Measurements from ENCODE around the gene ADA. TPM values are rescaled to one million over a fixed set of nuclear protein-coding genes. Genes with fewer than 3 reads are reported as not detected.
A peak's percentile ranks its signal among the peaks of the same experiment; 100 is the strongest.

The ADA gene
- total and polyA plus RNA-seq, 9 of the 15 experiments (the other 6 are each of a cell fraction or from before 2014, with no cell fraction given): 2.4 to 26.1 (median 5.3) TPM

- TF ChIP-seq PHF8 (IDR thresholded peaks at IDR 0.05; ENCODE audit: borderline replicate concordance, low read length) (peak; percentile 55; the same call in 1 of the 2 replicates), KLF10 (CRISPR knock-in tag; IDR thresholded peaks at IDR 0.05) (no peak), MAZ (CRISPR knock-in tag; conservative IDR thresholded peaks at IDR 0.05 in 1 of 2, IDR thresholded peaks at IDR 0.05 in 1 of 2) (peak; percentile 52 to 69; a peak in 3 of 4 replicates), RBFOX2 (IDR thresholded peaks at IDR 0.05; ENCODE audit: low read depth, low read length) (peak; percentile 34; the same call in 1 of the 2 replicates), HMG20B (CRISPR knock-in tag; IDR thresholded peaks at IDR 0.05) (no peak), CREB5 (CRISPR knock-in tag; IDR thresholded peaks at IDR 0.05) (no peak), ATF7 (IDR thresholded peaks at IDR 0.05) (no peak), ZNF253 (CRISPR knock-in tag; conservative IDR thresholded peaks at IDR 0.05) (no peak), AFF4 (CRISPR knock-in tag; IDR thresholded peaks at IDR 0.05) (no peak), MCM2 (IDR thresholded peaks at IDR 0.05; ENCODE audit: low read depth) (no peak), ZNF146 (CRISPR knock-in tag; IDR thresholded peaks at IDR 0.05; ENCODE audit: unreplicated experiment) (no peak), L3MBTL2 (IDR thresholded peaks at IDR 0.05) (peak; percentile 64; the same call in 1 of the 2 replicates), CCNT2 (IDR thresholded peaks at IDR 0.05; ENCODE audit: borderline replicate concordance, extremely low read depth, insufficient read length, low read depth, low read length) (peak; percentile 21), BMI1 (IDR thresholded peaks at IDR 0.05; ENCODE audit: low read length) (no peak), FOS (IDR thresholded peaks at IDR 0.05; ENCODE audit: extremely low read depth, insufficient read length) (no peak), CXXC5 (CRISPR knock-in tag; IDR thresholded peaks at IDR 0.05) (peak; percentile 65; the same call in 1 of the 2 replicates), BRCA1 (IDR thresholded peaks at IDR 0.05) (no peak), BRCA1 (CRISPR knock-in tag; IDR thresholded peaks at IDR 0.05) (no peak), ZZZ3 (IDR thresholded peaks at IDR 0.05) (no peak), DDX20 (tag; IDR thresholded peaks at IDR 0.05; ENCODE audit: low read depth) (no peak), ZBTB12 (CRISPR knock-in tag; IDR thresholded peaks at IDR 0.05) (no peak)
These were observed at the start of gene ADA (continued) for GRCh38 chr20:44651684-44652423.
